Cardiac fibroblast (primary cell): ENCODE data around the gene TUBE1.

Experiments used
- DNase-seq, 2 donors: peaks; one replicate each; pipeline versions ENCODE4 v3.0.0 to v3.0.0-alpha.2; 2010; ENCODE audit warnings: low read depth in 2 of 2
- H3K4me3 ChIP-seq, 2 donors: replicated peaks in 1 of 2; 1 replicate in 1 of 2; 2 replicates in 1 of 2; pipeline ENCODE4 v1.5.1; 2011; ENCODE audit warnings: low read depth in 2 of 2, low read length in 2 of 2, mild to moderate bottlenecking in 2 of 2, moderate library complexity in 1 of 2
- CTCF ChIP-seq: IDR thresholded peaks from one replicate; pipeline ENCODE4 v1.5.1; 2011; ENCODE audit warnings: low read depth, mild to moderate bottlenecking, low read length, inconsistent platforms

The TUBE1 gene

GRCh38 chr6:112100561-112100960, 13.3 kb upstream of the TUBE1 start:
- no peak overlapping the region for H3K4me3 ChIP-seq
- no peak for TF ChIP-seq CTCF
- no peak for DNase-seq

- no peak overlapping the region for H3K4me3 ChIP-seq
- DNase-seq, result no peak
- TF ChIP-seq CTCF, result no peak
Observed at GRCh38 chr6:112096901-112097300, 9.6 kb upstream of the TUBE1 start.

GRCh38 chr6:112087916-112088315, 634 bp upstream of the TUBE1 start:
- no peak for DNase-seq
- H3K4me3 ChIP-seq, result peak overlapping the region; percentile 80 to 83
- TF ChIP-seq CTCF, result no peak

GRCh38 chr6:112086744-112087135, 542 bp downstream of the TUBE1 start:
- peak; percentile 42 to 64 for DNase-seq
- TF ChIP-seq CTCF, result peak; percentile 23
- peak overlapping the region; percentile 80 to 83 for H3K4me3 ChIP-seq

GRCh38 chr6:112085286-112086065, 1.8 kb downstream of the TUBE1 start:
- no peak for TF ChIP-seq CTCF
- peak in 1 of 2 donors; percentile 17 for DNase-seq
- no peak overlapping the region for H3K4me3 ChIP-seq

GRCh38 chr6:112081569-112081968, 5.7 kb downstream of the TUBE1 start:
- H3K4me3 ChIP-seq, result no peak overlapping the region
- no peak for TF ChIP-seq CTCF
- DNase-seq, result no peak

- TF ChIP-seq CTCF, result no peak
Observed at GRCh38 chr6:112066606-112067005, 20.7 kb downstream of the TUBE1 start.

More at GRCh38 chr6:112066606-112067005, 20.7 kb downstream of the TUBE1 start:
- no peak for DNase-seq
- H3K4me3 ChIP-seq, result no peak overlapping the region
